Epidermal melanocyte (primary cell): ENCODE results near the gene ERG28.
"Not testable (repeated sequence)": the region's sequence is repeated elsewhere in the genome, so short reads cannot be mapped to it uniquely, and the experiment has no call there.

Source experiments
- DNase-seq: peaks from one replicate; pipeline ENCODE4 v3.0.0; 2011; ENCODE audit warnings: low spot score; ENCODE audit not compliant: insufficient read length

ERG28 gene

GRCh38 chr14:75660630-75661498 lies at the start of gene ERG28, which contains the start of gene TTLL5:
ERG28 (minus strand) TSS chr14:75660876; CDS start chr14:75657502, 3,374 bp downstream.
TTLL5 (plus strand) TSS chr14:75661246; CDS start chr14:75663150, 1,904 bp downstream.
- peak; percentile 92 for DNase-seq

DNA sequence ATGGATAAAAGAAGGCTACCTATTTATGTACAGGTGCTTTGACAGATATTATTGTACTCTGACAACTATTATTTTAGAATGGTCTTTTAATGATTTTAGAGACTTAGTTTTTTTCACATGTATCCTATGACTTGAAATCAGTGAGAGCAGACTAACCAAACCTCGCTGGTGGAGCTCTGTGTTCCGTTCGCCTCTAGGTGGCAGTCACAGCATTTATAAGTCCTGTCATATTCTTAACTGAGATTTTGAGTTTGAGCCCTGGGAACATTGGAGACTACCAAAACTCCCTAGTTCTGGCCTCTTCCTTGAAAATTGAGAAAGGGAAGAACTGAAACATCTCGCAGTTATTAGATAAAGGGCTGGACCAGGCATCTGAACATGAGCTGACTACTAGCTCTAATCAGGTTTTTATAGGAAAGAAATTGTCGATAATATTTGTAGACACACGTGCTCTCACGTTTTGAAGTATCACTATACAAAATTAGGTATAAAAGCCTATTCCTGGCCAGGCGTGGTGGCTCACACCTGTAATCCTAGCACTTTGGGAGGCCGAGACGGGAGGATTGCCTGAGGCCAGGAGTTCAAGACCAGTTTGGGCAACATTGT lies 48.6 kb upstream of the ERG28 start:
- peak; percentile 59 for DNase-seq

DNA sequence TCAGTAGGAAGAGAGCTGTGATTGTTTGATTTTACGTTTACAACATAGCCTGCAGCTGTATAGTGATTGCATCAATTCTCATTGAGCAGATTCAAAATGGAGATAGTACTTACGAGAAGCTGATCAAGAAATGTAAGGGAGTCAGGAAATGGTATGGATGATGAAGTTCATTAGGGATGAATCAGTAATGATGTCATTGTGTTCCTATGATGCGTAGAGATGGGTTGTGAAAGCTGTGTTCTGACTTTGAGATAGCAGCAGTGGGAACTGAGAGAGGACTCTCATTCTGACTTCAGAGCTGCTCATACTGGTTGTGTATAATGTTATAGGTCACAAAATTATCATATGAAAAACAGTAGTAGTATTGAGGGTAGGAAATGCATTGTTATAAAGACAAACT lies 44.3 kb upstream of the ERG28 start:
- no peak for DNase-seq

DNA sequence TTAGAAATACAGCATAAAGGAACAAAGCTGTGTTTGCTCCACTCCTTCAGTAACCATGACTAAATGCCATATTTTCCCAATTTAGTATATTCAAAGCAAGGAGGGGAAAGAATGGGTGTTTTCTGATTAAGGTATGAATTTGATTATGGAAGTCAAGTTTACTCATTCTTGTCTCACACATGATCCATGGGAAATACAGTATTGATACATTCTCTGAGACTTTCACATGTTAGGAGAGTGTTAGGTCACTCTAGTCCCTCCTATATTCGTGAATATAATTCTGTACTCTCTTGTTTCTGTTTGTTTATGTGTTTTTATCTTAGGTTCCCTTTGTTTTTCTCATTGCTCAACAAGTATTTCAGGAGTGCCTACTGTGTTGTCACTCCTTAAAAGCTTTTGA lies 42.8 kb upstream of the ERG28 start:
- DNase-seq, result no peak

DNA sequence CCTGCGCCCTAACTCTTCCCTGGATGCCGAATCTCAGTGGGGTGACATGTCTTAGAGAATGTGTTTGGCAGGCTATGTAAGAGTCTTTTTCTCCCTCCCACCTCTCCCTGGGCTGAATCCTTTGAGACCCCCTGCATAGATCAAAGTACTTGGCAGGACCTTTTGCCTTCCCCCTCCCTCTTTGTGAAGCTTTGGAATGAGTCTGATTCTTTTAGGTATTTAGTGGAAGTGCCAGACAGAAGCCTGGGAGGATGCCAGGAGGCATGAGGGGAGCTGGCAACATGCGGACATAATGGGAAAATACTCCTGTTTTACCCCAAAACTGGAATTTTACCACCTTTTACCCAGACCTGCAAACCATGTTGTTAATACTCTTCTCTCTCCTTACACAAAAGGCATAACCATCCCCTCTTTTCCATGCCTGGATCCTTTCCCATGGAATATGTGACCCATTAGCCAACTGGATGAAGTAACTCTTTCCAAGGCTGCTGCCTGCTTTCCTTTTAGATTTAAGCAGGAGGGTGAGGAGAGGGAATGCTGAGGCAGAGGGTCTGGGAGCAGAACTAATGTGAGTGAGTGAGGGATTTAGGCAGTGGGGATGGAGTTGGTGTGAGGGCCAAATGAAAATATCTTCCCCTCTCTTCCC lies 42.1 kb upstream of the ERG28 start:
- no peak for DNase-seq

DNA sequence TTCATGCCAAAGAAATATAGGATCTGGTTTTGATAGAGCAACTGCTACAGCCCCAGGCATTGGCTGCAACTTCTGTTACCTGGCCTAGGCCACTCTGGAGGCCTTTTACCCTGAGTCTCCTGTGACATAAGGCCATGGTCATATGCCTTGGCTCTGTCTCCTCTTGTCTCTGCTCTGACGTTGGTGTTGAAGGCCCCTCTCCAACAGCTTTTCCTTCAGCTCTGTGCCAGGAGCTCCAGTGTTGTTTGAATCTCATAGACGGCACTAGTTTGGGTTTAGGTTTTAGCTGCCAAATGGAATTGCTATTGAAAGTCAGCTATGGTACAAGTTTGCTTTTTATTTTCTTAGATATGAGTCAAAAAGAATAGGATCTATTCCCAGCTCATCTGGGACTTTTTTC lies 41.4 kb upstream of the ERG28 start:
- DNase-seq, result no peak

- no peak for DNase-seq
These were observed 39.6 kb upstream of the ERG28 start for GRCh38 chr14:75700295-75700694.

GRCh38 chr14:75699331-75699730 lies 38.7 kb upstream of the ERG28 start:
- DNase-seq, result no peak

GRCh38 chr14:75697918-75698317 lies 37.2 kb upstream of the ERG28 start:
- no peak for DNase-seq

DNA sequence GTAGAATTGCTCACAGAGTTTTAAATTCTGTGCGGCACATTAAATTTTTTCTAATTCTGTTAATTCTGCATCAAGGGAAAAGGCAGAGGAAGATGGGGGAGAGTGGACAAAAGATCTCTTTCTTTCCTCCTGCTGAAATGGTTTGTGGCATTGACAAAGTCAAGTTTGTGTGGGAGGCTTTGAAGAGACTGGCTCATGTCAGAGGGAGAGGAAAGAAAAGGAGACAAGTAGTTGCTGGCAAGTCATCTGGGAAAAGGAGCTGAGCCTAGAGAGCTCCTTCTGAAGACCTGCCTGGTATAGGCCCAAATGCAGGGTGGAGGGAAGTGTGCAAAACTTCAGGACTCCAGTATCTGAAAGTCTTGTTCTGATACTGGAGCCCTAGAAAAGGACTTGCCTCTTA lies 36.7 kb upstream of the ERG28 start:
- DNase-seq, result peak; percentile 41

GRCh38 chr14:75695025-75695424 lies 34.3 kb upstream of the ERG28 start:
- DNase-seq, result not testable (repeated sequence)

- no peak for DNase-seq
These were observed 29.3 kb upstream of the ERG28 start for GRCh38 chr14:75690010-75690409.

GRCh38 chr14:75689012-75689411 lies 28.3 kb upstream of the ERG28 start:
- DNase-seq, result no peak

DNA sequence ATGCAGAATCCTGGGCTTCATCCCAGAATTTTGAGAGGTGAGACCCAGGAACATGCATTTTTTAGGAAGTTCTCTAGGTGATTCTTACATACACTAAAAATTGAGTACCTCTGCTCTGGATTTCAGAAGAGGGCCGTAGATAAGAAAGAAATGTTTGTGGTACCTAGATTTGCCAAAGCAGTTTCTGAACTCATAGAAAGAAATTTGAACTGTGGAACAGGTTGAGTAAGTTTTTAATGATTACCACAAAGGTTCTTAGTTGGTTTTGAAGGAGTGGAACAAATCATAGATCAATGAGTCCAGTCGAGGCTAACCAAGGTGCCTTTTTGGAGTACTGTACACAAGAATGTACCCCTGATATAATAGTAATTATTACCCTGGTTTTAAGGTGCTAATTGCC lies 25.2 kb upstream of the ERG28 start:
- no peak for DNase-seq

DNA sequence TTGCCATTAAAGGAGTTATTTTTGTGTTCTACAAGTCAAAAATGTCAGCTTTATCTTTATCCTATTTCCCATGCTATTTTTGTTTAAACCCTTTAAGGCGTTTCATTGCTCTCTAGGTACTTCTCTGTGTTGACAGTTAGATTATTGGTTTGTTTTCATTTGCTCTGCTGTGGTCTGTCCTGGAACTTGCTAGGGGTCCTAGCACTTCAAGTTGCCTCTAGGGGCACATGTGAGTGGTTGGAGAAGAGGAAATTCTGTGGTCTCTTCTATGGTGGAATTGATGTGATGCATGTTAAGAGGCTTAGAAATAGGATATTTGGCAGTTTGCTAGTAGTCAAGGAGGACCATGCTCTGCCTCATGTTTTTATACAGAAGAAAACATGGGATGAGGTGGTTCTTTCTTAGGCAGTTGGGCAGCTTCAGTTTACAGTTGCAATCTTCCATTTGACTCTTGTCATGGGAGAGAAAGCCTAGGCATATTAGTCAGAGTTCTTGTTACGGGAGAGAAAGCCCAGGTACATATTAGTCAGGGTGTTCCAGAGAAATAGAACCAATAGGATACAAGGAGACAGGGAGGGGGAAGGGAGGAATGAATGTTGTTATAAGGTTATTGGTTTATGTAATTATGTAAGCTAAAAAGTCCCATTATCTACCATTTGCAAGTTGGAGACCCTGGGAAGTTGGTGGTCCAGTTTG lies 14.7 kb upstream of the ERG28 start:
- no peak for DNase-seq

DNA sequence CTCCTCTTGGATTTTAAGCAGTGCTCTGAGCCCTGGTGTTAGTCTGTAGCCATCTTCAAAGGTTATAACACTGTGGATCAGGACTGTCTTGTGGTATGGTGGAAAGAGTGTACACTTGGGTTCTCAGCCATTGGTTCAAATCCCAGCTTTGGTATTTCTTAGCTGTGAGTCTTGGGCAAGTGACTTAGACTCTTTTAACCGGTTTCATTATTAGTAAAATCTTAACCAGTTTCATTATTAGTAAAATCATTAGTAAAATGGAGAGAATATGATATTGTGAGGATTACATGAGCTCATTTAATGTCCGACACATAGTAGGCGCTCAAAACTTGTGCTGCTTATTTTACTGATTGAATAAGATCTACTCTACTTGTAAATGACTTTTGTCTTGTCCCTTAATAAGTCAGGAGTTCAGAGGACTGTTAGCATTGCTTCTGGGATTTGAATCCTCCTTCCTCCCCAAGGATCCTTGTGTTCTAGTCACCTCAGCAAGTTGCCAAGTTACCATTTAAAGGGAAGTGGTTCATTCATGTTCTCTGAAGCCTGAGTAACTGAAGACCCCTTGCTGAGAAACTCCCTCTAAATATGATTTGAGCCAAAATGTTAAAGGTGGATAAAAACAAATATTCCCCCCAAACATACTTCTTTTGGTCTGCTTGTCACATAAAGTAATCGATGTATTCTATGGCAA lies 12.8 kb upstream of the ERG28 start:
- DNase-seq, result no peak

DNA sequence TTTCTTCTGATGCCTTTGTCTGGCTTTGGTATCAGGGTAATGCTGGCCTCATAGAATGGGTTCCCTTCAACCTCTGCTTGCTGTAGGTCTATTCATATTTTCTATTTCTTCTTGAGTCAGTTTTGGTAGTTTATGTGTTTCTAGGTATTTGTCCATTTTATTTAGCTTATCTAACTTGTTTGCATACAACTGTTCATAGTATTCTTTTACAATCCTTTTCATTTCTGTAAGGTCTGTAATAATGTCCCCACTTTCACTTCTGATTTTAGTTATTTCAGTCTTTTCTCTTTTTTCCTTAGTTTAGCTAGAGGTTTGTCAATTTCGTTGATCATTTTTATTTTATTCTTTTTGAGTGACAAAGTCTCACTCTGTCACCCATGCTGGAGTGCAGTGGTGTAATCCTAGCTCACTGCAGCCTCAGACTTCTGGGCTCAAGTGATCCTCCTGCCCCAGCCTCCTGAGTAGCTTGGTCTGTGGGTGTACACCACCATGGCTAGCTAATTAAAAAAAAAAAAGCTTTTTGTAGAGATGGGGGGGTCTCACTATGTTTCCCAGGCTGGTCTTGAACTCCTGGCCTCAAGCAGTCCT lies 12.0 kb upstream of the ERG28 start:
- no peak for DNase-seq

GRCh38 chr14:75667099-75667765 lies 6.6 kb upstream of the ERG28 start:
- DNase-seq, result no peak

DNA sequence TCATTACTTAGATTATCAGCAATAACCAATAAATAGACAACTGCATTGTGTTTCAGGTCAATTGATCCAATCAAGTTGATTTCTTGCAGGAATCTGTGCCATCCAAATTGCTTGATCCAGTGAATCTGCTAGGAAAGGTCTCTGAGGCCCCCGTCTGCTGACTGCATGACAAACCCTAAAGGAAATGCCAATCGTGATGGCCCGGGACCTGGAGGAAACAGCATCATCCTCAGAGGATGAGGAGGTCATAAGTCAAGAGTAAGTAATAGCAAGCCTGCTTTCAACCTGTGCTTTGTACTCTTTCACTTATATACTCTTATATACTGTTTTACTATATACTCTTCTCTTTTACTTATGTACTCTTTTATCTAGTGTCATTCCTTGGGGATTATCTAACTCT lies 2.3 kb upstream of the ERG28 start:
- no peak for DNase-seq

- DNase-seq, result no peak
These were observed 781 bp upstream of the ERG28 start for GRCh38 chr14:75661499-75661814.
